Ishikawa (cell line): Measurements from ENCODE around the gene MYH14.

Experiments used
- CEBPB ChIP-seq: IDR thresholded peaks from 2 replicates; pipeline ENCODE4 v1.6.1; 2012
- CREB1 ChIP-seq: IDR thresholded peaks from 2 replicates; pipeline ENCODE4 v1.6.1; 2012; ENCODE audit warnings: low read depth
- EGR1 ChIP-seq: IDR thresholded peaks from 2 replicates; pipeline ENCODE4 v1.6.1; 2012
- EP300 ChIP-seq: IDR thresholded peaks from 2 replicates; pipeline ENCODE4 v1.6.1; 2012; ENCODE audit warnings: borderline replicate concordance
- FOXM1 ChIP-seq: IDR thresholded peaks from 2 replicates; pipeline ENCODE4 v1.6.1; 2012; ENCODE audit warnings: low read depth, borderline replicate concordance
- NFIC ChIP-seq: IDR thresholded peaks from 2 replicates; pipeline ENCODE4 v1.6.1; 2012
- RAD21 ChIP-seq: IDR thresholded peaks from 2 replicates; pipeline ENCODE4 v1.6.1; 2012; ENCODE audit warnings: low read depth
- TAF1 ChIP-seq: IDR thresholded peaks from 2 replicates; pipeline ENCODE4 v1.6.1; 2012; ENCODE audit warnings: low read depth, mild to moderate bottlenecking
- TCF12 ChIP-seq: IDR thresholded peaks from 2 replicates; pipeline ENCODE4 v1.6.1; 2012; ENCODE audit warnings: low read depth
- TEAD4 ChIP-seq: IDR thresholded peaks from 2 replicates; pipeline ENCODE4 v1.6.1; 2012
- YY1 ChIP-seq: IDR thresholded peaks from 2 replicates; pipeline ENCODE4 v1.6.1; 2012; ENCODE audit warnings: low read depth
- ZBTB7A ChIP-seq: IDR thresholded peaks from 2 replicates; pipeline ENCODE4 v1.6.1; 2012; ENCODE audit warnings: low read depth
- TF ChIP-seq, protein P1 (sequence below): IDR thresholded peaks from 2 replicates; pipeline ENCODE4 v1.6.1; 2012; ENCODE audit warnings: low read depth, mild to moderate bottlenecking
- TF ChIP-seq, protein P2 (sequence below): IDR thresholded peaks from 2 replicates; pipeline ENCODE4 v1.6.1; 2012
- TF ChIP-seq, protein P3 (sequence below): IDR thresholded peaks from 2 replicates; pipeline ENCODE4 v1.6.1; 2012

Gene MYH14

GRCh38 chr19:50308991-50309390, 105.6 kb downstream of the MYH14 start:
- TF ChIP-seq, protein P1, sequence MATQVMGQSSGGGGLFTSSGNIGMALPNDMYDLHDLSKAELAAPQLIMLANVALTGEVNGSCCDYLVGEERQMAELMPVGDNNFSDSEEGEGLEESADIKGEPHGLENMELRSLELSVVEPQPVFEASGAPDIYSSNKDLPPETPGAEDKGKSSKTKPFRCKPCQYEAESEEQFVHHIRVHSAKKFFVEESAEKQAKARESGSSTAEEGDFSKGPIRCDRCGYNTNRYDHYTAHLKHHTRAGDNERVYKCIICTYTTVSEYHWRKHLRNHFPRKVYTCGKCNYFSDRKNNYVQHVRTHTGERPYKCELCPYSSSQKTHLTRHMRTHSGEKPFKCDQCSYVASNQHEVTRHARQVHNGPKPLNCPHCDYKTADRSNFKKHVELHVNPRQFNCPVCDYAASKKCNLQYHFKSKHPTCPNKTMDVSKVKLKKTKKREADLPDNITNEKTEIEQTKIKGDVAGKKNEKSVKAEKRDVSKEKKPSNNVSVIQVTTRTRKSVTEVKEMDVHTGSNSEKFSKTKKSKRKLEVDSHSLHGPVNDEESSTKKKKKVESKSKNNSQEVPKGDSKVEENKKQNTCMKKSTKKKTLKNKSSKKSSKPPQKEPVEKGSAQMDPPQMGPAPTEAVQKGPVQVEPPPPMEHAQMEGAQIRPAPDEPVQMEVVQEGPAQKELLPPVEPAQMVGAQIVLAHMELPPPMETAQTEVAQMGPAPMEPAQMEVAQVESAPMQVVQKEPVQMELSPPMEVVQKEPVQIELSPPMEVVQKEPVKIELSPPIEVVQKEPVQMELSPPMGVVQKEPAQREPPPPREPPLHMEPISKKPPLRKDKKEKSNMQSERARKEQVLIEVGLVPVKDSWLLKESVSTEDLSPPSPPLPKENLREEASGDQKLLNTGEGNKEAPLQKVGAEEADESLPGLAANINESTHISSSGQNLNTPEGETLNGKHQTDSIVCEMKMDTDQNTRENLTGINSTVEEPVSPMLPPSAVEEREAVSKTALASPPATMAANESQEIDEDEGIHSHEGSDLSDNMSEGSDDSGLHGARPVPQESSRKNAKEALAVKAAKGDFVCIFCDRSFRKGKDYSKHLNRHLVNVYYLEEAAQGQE, result no peak
- TF ChIP-seq, protein P2, sequence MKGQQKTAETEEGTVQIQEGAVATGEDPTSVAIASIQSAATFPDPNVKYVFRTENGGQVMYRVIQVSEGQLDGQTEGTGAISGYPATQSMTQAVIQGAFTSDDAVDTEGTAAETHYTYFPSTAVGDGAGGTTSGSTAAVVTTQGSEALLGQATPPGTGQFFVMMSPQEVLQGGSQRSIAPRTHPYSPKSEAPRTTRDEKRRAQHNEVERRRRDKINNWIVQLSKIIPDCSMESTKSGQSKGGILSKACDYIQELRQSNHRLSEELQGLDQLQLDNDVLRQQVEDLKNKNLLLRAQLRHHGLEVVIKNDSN, result no peak
- no peak for TF ChIP-seq ZBTB7A

DNA sequence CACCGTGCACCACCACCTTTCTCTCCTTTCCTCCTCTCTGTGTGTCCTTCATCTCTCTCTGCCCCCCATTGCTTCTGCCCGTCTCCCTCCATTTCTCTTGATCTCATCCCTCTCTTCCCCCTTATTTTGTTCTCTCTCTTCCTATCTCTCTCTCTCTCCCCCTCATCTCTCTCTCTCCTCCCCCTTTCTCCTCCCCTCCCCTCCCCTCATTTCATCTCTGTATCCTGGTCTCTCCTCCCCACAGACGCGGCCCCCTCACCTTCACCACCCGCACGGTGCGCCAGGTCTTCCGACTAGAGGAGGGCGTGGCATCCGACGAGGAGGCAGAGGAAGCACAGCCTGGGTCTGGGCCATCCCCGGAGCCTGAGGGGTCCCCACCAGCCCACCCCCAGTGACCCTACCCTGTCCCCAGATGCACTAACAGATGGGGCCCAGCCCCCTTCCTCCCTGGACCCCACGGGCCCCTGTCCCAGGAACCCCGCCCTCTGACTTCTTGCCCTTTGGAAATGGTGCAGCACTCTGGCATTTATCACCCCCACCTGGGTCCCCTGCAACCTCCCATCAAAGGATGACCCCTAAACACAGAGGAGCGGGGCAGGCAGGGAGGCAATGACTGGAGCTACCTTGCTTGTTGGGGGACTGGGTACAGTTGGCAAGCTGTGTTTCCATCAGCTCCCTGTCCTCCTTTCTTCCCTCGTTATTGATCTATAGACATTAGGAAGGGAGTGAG, 106.1 kb downstream of the MYH14 start:
- TF ChIP-seq, protein P2, result no peak
- TF ChIP-seq CREB1 (no peak), TEAD4 (no peak)

DNA sequence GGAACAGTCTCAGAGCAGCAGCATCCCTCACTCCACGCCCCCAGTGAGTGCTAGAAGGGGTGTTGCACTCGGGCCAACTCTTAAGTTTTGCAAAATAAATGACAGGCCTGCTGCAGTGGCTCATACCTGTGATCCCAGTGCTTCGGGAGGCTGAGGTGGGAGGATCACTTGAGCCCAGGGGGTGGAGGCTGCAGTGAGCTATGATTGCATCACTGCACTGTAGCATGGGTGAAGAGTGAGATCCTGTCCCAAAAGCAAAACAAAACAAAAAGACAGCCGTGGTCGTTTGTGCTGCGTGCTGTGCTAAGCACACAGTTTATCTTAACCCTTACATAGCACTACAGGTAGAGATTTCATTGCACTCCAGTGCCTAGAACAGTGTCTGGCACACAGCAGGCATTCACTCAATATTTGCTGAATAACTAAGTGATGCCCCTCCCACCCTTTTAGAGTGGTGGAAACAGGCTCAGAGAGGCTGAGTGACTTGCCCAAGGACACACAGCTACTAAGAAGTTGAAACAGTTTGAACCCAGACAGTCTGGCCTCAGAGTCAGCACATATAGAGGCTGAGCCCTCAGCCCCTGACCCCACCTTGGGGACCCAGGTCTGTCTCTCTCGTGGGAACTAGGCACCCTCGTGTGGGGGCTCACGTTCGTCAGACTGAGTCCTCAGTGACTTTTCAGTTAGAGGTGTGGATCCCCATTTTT, 107.5 kb downstream of the MYH14 start:
- TF ChIP-seq CEBPB, result 0 out of 2 replicates have a peak, but pooled peaks have one; percentile 37
- TF ChIP-seq FOXM1, result no peak
- TF ChIP-seq TCF12, result no peak
- TF ChIP-seq CREB1, result no peak
- no peak for TF ChIP-seq NFIC
- TF ChIP-seq ZBTB7A, result no peak

GRCh38 chr19:50311723-50312635, 108.6 kb downstream of the MYH14 start:
- TF ChIP-seq, protein P1, result no peak
- TF ChIP-seq FOXM1, result no peak
- TF ChIP-seq, protein P2, result 0 out of 2 replicates have a peak, but pooled peaks have one; percentile 17
- TF ChIP-seq RAD21, result no peak
- no peak for TF ChIP-seq EGR1
- TF ChIP-seq CEBPB, result no peak
- no peak for TF ChIP-seq EP300
- peak; percentile 80 for TF ChIP-seq ZBTB7A
- peak; percentile 35; the same call in 1 of the 2 replicates for TF ChIP-seq NFIC
- TF ChIP-seq, protein P3, sequence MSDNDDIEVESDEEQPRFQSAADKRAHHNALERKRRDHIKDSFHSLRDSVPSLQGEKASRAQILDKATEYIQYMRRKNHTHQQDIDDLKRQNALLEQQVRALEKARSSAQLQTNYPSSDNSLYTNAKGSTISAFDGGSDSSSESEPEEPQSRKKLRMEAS, result peak; percentile 62
- TF ChIP-seq YY1, result 0 out of 2 replicates have a peak, but pooled peaks have one; percentile 36
- 0 out of 2 replicates have a peak, but pooled peaks have one; percentile 3 for TF ChIP-seq TEAD4
- 0 out of 2 replicates have a peak, but pooled peaks have one; percentile 15 for TF ChIP-seq TCF12
- no peak for TF ChIP-seq TAF1
- TF ChIP-seq CREB1, result no peak

DNA sequence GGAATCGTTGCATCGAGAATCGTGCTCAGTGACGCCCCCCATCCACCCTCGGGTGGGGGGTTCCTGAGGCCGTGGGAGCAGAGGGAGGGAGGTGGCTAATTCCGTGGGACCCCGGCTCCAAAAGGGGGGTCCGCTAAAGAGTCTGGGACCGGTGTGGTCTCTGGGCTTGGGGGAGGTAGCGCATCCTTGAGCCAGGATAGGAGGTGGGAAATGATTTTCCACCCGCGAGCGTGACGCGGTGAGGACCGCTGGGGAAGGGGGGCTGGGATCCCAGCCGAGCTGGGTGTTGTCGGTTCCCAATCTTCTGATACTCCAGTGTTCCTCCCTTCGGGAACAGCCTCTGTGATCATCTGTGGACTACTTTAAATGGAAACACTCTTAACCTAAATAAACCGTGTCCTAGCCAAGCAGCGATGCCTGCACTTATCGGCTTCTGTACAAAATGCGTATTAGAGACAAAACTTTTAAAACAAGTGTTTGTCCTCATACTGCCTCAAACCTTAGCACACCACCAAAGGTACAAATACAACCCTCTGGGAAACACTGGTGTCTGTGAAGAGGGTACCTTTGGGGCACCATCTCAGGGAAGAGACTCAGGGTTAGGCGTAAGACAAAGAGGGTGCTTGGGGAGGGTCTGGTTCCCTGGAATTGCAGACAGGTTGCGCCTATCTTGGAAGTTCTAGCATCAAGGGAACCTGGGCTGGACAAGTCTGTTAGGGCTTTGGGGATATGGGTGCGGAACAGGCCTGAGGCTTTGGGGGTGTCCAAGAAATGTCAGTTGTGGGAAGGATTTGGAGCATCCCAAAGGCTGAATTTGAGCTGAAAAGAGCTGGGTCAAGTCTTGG, 109.8 kb downstream of the MYH14 start:
- TF ChIP-seq CEBPB (no peak), ZBTB7A (no peak), NFIC (no peak), EGR1 (no peak), TAF1 (no peak), RAD21 (no peak), TCF12 (no peak), FOXM1 (no peak), TEAD4 (no peak), CREB1 (no peak), EP300 (no peak), YY1 (no peak)
- TF ChIP-seq, protein P2, result no peak
- TF ChIP-seq, protein P1, result no peak
- TF ChIP-seq, protein P3, result no peak
